ENCODE data around the gene KCNK6. TPM values are rescaled to one million over a fixed set of nuclear protein-coding genes. Genes with fewer than 3 reads are reported as not detected.
A peak's percentile ranks its signal among the peaks of the same experiment; 100 is the strongest.

KCNK6 gene
- total RNA-seq, 1 donor from 2014 or later = 16.2 TPM

DNA sequence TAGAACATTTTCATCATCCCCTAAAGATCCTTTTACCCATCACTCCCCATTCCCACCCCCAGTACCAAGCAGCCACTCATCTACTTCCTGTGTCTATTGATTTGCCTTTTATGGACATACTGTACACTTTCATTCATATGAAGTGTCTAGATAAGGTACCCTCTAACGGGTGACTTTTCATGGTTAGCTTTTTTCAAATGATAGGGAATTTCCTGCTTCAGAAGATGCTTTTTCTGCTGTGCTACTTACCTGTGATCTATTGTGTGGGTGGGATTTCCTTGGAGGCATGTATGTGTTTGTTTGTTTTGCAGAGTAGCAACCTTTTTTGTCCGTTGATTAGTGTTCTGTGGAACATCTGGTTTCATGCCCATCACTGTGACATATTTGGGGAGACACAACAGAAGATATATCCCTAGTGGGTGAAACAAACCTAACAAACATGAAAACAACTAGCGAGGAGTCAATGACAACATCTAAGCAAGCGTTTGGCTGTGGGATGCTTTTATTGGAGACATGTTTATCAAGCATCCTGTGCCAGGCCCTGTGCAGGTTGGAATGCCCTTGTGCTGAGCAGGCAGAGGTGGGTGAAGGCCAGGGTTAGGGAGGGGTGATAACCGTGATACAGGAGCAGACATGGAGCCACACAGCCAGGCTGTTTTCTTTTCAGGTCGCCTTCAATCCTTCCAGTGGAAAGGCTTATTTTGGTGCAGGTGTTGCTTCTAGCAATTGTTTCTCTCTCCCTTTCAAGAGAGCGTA, 37.7 kb upstream of the KCNK6 start:
- TF ChIP-seq POLR2A (IDR thresholded peaks at IDR 0.05) (no peak), POLR2AphosphoS5 (IDR thresholded peaks at IDR 0.05; ENCODE audit: insufficient read depth in 1 of 2, low read depth in 1 of 2) (no peak), CTCF (IDR thresholded peaks at IDR 0.05) (no peak)
- no peak for DNase-seq (ENCODE audit: extremely low spot score in 2 of 2)
- no peak overlapping the region for H3K27ac ChIP-seq
- no peaks in the 10 kb centered on the region for H3K27me3 ChIP-seq
- H3K4me3 ChIP-seq = no peak overlapping the region
- H3K36me3 ChIP-seq = no peaks in the 10 kb centered on the region
- peaks cover 37% of the 10 kb centered on the region for H3K4me1 ChIP-seq
- intact Hi-C loops (cut with DNase I) = no loop called here
- H3K9me3 ChIP-seq = no peaks in the 10 kb centered on the region

DNA sequence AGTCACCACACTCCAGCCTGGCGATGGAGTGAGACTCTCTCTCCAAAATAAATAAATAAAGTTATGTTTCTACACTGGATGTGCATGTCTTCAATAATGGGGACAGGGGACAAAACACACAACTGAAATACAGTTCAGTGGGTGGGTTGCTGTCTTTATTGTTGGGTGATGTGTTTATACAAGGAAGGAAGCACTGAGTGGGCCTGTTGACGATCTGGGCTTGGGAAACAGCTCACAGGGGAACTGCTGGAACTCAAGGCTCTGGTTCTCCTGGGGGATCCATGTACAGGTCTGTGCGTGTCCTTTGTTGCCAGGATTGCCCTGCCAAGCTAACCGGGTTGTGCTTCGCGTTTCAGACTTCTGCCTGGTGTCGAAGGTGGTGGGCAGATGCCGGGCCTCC, 36.4 kb upstream of the KCNK6 start:
- H3K9me3 ChIP-seq = no peaks in the 10 kb centered on the region
- intact Hi-C loops (cut with DNase I) = no loop called here
- no peak overlapping the region for H3K27ac ChIP-seq
- DNase-seq (ENCODE audit: extremely low spot score in 2 of 2) = no peak
- H3K4me1 ChIP-seq = peaks cover 25% of the 10 kb centered on the region
- TF ChIP-seq CTCF (IDR thresholded peaks at IDR 0.05) = no peak
- no peak for TF ChIP-seq POLR2A (IDR thresholded peaks at IDR 0.05)
- no peak for TF ChIP-seq POLR2AphosphoS5 (IDR thresholded peaks at IDR 0.05; ENCODE audit: insufficient read depth in 1 of 2, low read depth in 1 of 2)
- no peaks in the 10 kb centered on the region for H3K36me3 ChIP-seq
- no peaks in the 10 kb centered on the region for H3K27me3 ChIP-seq
- H3K4me3 ChIP-seq = no peak overlapping the region

GRCh38 chr19:38284422-38284821, 35.2 kb upstream of the KCNK6 start:
- DNase-seq (ENCODE audit: extremely low spot score in 2 of 2) = no peak
- H3K9me3 ChIP-seq = no peaks in the 10 kb centered on the region
- H3K27me3 ChIP-seq = no peaks in the 10 kb centered on the region
- TF ChIP-seq POLR2AphosphoS5 (IDR thresholded peaks at IDR 0.05; ENCODE audit: insufficient read depth in 1 of 2, low read depth in 1 of 2) = no peak
- TF ChIP-seq POLR2A (IDR thresholded peaks at IDR 0.05) = no peak
- no peak for TF ChIP-seq CTCF (IDR thresholded peaks at IDR 0.05)
- intact Hi-C loops (cut with DNase I) = no loop called here
- no peak overlapping the region for H3K4me3 ChIP-seq
- no peaks in the 10 kb centered on the region for H3K36me3 ChIP-seq
- peaks cover 19% of the 10 kb centered on the region for H3K4me1 ChIP-seq
- no peak overlapping the region for H3K27ac ChIP-seq

- intact Hi-C loops (cut with DNase I) = no loop called here
- Histone ChIP-seq H3K9me3 (no peaks in the 10 kb centered on the region), H3K36me3 (no peaks in the 10 kb centered on the region), H3K4me1 (peaks cover 30% of the 10 kb centered on the region), H3K4me3 (no peak overlapping the region), H3K27ac (peak overlapping the region; percentile 27), H3K27me3 (no peaks in the 10 kb centered on the region)
- DNase-seq (ENCODE audit: extremely low spot score in 2 of 2) = no peak
- TF ChIP-seq CTCF (IDR thresholded peaks at IDR 0.05) (no peak), POLR2A (IDR thresholded peaks at IDR 0.05) (no peak), POLR2AphosphoS5 (IDR thresholded peaks at IDR 0.05; ENCODE audit: insufficient read depth in 1 of 2, low read depth in 1 of 2) (no peak)
These were observed 34.1 kb upstream of the KCNK6 start for GRCh38 chr19:38285567-38285966.

- Histone ChIP-seq H3K27ac (no peak overlapping the region), H3K4me1 (peaks cover 46% of the 10 kb centered on the region), H3K4me3 (no peak overlapping the region), H3K36me3 (no peaks in the 10 kb centered on the region), H3K27me3 (no peaks in the 10 kb centered on the region), H3K9me3 (no peaks in the 10 kb centered on the region)
- TF ChIP-seq POLR2AphosphoS5 (IDR thresholded peaks at IDR 0.05; ENCODE audit: insufficient read depth in 1 of 2, low read depth in 1 of 2) = no peak
- intact Hi-C loops (cut with DNase I) = no loop called here
- no peak for DNase-seq (ENCODE audit: extremely low spot score in 2 of 2)
These were observed 32.0 kb upstream of the KCNK6 start for GRCh38 chr19:38287604-38288003.
